A549 (cell line): ENCODE results near the gene HOATZ.

Experiments used
- CTCF ChIP-seq: fragments of >200 bp; sonication (Bioruptor Twin); formaldehyde crosslinking; IDR thresholded peaks from 3 replicates; pipeline ENCODE4 v1.5.1; 2016
- KDM5A ChIP-seq: fragments of 200-600 bp; sonication (generic); IDR thresholded peaks from 2 replicates; pipeline ENCODE4 v1.6.1; 2016; ENCODE audit warnings: antibody characterized with exemption, mild to moderate bottlenecking
- POLR2A ChIP-seq: IDR thresholded peaks from 2 replicates; pipeline ENCODE4 v1.6.1; 2012; ENCODE audit warnings: mild to moderate bottlenecking, low read length
- SMC3 ChIP-seq: fragments of >200 bp; sonication (Bioruptor Twin); formaldehyde crosslinking; IDR thresholded peaks from 3 replicates; pipeline ENCODE4 v1.6.1; 2018; ENCODE audit warnings: inconsistent platforms

- TF ChIP-seq POLR2A = no peak
- no peak for TF ChIP-seq SMC3
- no peak for TF ChIP-seq CTCF
- no peak for TF ChIP-seq KDM5A
Observed at GRCh38 chr11:111499483-111499882, 15.1 kb upstream of the HOATZ start.
